ENCODE measurements around the gene HMGN5.

Gene HMGN5

GRCh38 chrX:81120258-81120935 lies 81.3 kb downstream of the HMGN5 start:
- DNase-seq (ENCODE audit: low read depth in 2 of 2): no peak

DNA sequence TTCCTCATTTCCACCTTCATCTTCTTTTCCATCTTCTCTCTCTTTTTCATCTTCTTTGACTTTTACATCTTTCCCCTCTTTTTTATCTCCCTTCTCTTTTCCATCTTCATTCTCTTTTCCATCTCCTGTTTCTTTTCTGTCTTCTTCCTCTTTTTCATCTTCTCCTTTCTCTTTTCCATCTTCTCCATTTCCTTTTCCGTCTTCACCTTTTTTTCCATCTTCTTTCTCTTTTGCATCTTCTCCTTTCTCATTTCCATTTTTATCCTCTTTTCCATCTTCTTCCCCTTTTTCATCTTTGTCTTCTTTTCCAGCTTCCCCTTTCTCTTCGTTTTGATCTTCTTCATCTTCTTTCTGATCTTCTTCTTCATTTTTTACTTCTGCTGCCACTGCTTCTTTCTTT lies 87.0 kb downstream of the HMGN5 start:
- DNase-seq (ENCODE audit: low read depth in 2 of 2): no peak

- no peak for DNase-seq (ENCODE audit: low read depth in 2 of 2)
Observed at GRCh38 chrX:81110286-81110685, 91.4 kb downstream of the HMGN5 start.

- DNase-seq (ENCODE audit: low read depth in 2 of 2): no peak
Observed at GRCh38 chrX:81082649-81083048, 119.1 kb downstream of the HMGN5 start.
